Measurements from ENCODE around the gene GLRX5.

Gene GLRX5

DNA sequence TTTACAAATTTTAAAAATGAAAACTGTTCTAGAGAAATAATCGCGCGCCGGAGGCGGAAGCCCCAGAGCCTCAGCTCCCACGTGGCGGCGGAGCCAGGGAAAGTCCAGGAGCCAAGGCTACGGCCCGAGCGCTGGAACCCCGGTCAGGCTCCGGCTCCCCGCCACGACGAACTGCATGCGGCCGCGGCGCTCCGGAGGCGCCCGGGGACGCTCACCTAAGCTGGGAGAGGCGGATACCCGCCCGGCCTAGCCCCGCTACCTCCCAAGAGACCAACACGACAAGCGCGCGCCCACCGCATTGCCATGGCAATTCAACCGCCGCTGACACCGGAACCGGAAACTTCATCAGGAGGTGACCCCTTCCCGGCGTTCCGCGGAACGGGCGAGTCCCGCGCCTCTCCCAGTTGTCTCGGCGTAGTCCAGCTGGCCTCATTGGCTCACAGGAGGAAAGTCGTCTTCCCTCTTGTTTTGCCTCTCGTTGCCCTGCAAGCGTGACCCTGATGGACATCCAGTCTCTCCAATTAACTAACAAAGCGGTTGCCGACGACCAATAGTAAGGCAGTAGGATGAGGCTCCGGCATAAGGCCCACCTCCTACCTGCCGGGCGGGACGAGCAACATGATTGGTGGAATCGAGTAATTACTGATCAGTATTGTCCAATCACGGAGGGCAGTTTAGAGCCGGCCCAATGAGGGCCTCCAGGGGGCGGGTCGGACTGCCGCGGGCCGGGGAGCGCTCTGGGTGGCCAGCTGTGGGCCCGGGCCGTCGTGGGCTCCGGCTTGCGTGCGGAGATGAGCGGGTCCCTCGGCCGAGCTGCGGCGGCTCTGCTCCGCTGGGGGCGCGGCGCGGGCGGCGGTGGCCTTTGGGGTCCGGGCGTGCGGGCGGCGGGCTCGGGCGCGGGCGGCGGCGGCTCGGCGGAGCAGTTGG is at the start of gene GLRX5:
GLRX5 (plus strand) TSS at position 752 of the 927 bp plus-strand sequence; CDS start at position 792, 40 bp downstream.
- DNase-seq (ENCODE audit: low read depth in 2 of 2) = peak; percentile 92 to 95

- DNase-seq (ENCODE audit: low read depth in 2 of 2) = no peak
These were observed 49.5 kb upstream of the GLRX5 start for GRCh38 chr14:95485222-95485819.

GRCh38 chr14:95486875-95487668 is 47.8 kb upstream of the GLRX5 start:
- no peak for DNase-seq (ENCODE audit: low read depth in 2 of 2)

- DNase-seq (ENCODE audit: low read depth in 2 of 2) = no peak
These were observed 47.2 kb upstream of the GLRX5 start for GRCh38 chr14:95487669-95488084.

GRCh38 chr14:95488376-95489213 is 46.3 kb upstream of the GLRX5 start:
- DNase-seq (ENCODE audit: low read depth in 2 of 2) = no peak

DNA sequence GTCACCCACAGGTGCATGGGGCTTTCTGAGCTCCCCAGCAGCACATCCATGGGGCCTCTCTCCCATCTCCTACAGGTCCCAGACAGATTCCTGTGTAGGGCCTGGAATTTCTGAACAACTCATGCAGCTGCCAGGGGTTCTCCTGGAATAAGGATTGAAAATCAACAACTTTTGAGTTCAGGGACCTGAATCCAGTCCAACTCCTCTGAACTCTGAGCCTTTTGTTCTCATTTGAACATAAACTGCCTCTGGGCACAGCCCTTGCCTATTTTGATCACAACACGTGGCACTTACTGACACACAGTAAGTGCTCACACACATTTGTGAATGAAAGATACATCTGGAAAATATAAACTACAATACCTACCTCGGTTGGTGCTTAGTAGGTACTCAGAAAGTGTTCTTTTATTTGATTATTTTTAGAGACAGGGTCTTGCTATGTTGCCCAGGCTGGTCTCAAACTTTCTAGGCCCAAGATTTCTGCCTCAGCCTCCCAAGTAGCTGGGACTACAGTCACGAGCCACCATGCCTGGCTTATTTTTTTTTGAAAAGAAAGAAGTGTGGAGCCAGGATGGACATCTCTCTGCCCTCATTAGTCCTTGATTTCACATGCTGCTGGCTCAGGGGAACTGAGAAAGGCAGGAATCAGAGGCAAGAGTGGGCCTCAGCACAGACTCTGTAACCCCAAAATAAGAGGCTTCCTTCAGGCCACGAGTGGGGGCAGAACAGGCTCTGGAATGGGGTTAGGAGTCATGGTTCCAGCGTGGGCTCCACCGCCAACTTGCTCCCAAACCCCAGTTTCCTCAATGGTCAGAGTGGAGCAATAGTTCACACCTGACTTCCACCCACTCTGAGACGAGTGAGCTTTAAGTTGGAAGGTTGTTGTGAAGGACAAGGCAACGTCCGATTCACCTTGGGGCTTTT is 45.4 kb upstream of the GLRX5 start:
- no peak for DNase-seq (ENCODE audit: low read depth in 2 of 2)

GRCh38 chr14:95490138-95490509 is 44.7 kb upstream of the GLRX5 start:
- no peak for DNase-seq (ENCODE audit: low read depth in 2 of 2)

DNA sequence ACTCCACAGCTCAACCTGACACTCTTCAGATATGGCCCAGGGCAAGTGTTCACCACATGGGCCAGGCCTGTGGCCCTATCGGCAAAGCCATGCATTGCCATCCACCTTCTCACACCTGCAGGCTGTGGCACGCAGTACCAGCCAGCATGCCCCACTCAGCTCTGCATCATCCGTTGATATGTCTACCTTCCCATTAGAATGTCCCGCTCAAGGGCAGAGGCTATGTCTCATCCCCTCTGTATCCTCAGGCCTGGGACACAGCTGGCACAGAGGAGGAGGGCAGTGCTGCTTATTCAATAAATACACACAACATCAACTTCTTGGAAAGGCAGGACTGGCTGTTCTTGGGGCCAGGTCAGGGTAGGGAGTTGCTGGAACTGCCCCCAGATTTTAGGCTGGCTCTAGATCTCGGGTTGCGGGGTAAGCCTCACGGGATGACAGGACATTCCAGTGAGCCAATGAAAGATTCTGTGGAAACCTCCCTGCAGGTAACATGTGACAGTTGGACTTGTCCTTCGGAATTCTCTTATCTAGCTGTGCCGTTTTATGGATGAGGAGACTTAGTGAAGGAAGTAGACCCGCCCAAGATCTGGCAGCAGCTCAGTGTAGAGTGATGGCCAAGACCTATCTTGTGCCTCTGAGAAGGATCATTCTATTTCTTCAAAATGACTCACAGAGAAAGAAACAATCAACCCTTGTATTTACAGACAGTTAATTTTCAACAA is 44.0 kb upstream of the GLRX5 start:
- no peak for DNase-seq (ENCODE audit: low read depth in 2 of 2)

- no peak for DNase-seq (ENCODE audit: low read depth in 2 of 2)
These were observed 42.8 kb upstream of the GLRX5 start for GRCh38 chr14:95491936-95492608.

GRCh38 chr14:95493503-95493902 is 41.3 kb upstream of the GLRX5 start:
- no peak for DNase-seq (ENCODE audit: low read depth in 2 of 2)

DNA sequence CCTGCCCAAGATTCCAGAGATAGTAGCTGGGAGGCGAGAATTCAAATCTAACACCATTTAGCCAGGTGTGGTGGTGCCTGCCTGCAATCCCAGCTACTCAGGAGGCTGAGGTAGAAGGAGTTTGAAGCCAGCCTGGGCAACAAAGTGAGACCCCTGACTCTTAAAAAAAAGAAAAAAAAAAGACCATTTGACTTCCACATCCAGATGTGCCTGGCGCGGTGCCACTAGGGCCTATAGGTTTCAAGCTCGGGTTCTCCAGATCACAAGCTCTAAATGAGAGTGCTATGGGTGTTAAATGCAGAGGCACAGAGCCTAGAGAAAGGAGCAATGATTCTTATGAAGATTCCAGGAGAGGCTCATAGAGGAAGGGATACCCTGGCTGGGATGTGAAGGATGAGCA is 40.9 kb upstream of the GLRX5 start:
- no peak for DNase-seq (ENCODE audit: low read depth in 2 of 2)

GRCh38 chr14:95494456-95494855 is 40.4 kb upstream of the GLRX5 start:
- DNase-seq (ENCODE audit: low read depth in 2 of 2) = no peak

- DNase-seq (ENCODE audit: low read depth in 2 of 2) = no peak
These were observed 39.8 kb upstream of the GLRX5 start for GRCh38 chr14:95495076-95495475.

DNA sequence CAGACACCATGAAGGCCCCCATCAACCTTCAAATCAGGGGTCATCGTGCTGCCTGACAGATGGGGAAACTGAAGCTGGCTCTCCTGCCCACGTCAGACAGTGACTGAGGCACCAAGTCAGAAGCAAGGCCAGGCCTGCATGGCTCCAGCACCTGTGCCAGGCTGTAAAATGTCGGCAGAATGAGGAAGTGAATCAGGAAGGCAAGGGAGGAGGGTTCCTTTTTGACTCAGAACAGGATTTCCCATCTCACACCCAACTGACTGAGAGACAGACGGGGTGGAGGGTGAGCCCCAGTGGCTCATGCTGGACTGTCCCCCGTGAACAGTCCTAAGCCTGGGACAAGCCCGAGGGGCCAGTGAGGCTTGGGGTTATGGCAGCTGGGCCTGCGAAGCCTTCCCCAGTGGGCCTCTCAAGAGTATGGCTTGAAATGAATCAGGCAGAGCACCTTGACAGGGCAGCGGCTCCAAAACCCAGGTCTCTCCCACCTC is 39.3 kb upstream of the GLRX5 start:
- DNase-seq (ENCODE audit: low read depth in 2 of 2) = no peak

GRCh38 chr14:95496111-95496681 is 38.7 kb upstream of the GLRX5 start:
- DNase-seq (ENCODE audit: low read depth in 2 of 2) = no peak

GRCh38 chr14:95496690-95497259 is 38.1 kb upstream of the GLRX5 start:
- DNase-seq (ENCODE audit: low read depth in 2 of 2) = no peak

GRCh38 chr14:95497561-95498011 is 37.3 kb upstream of the GLRX5 start:
- DNase-seq (ENCODE audit: low read depth in 2 of 2) = no peak
